ENCODE measurements around the gene CD48.

CD48 gene

GRCh38 chr1:160685266-160685665 lies 26.4 kb downstream of the CD48 start:
- H3K27ac ChIP-seq: peak overlapping the region in 3 of 21 experiments; percentile 32 to 79 (median 41)
- H3K4me3 ChIP-seq: no peak overlapping the region

- Histone ChIP-seq H3K27ac (peak overlapping the region in 11 of 21 experiments; percentile 3 to 79 (median 22)), H3K4me3 (no peak overlapping the region)
Observed at GRCh38 chr1:160682983-160683865, 28.4 kb downstream of the CD48 start.

GRCh38 chr1:160681891-160682140 lies 29.8 kb downstream of the CD48 start:
- Histone ChIP-seq H3K4me3 (no peak overlapping the region), H3K27ac (peak overlapping the region in 1 of 21 experiments; percentile 79)

- peak overlapping the region in 1 of 21 experiments; percentile 79 for H3K27ac ChIP-seq
- H3K4me3 ChIP-seq: no peak overlapping the region
Observed at GRCh38 chr1:160681066-160681890, 30.3 kb downstream of the CD48 start.

- H3K27ac ChIP-seq: no peak overlapping the region
Observed at GRCh38 chr1:160680399-160680798, 31.2 kb downstream of the CD48 start.

GRCh38 chr1:160679893-160680292 lies 31.7 kb downstream of the CD48 start:
- no peak overlapping the region for H3K4me3 ChIP-seq

More at GRCh38 chr1:160680399-160680798, 31.2 kb downstream of the CD48 start:
- no peak overlapping the region for H3K4me3 ChIP-seq

GRCh38 chr1:160676869-160677597 lies 34.6 kb downstream of the CD48 start:
- Histone ChIP-seq H3K27ac (no peak overlapping the region), H3K4me3 (no peak overlapping the region)

More at GRCh38 chr1:160679893-160680292, 31.7 kb downstream of the CD48 start:
- H3K27ac ChIP-seq: no peak overlapping the region

GRCh38 chr1:160675641-160676410 lies 35.8 kb downstream of the CD48 start:
- Histone ChIP-seq H3K4me3 (no peak overlapping the region), H3K27ac (peak overlapping the region in 4 of 21 experiments; percentile 12 to 79 (median 42))

- H3K27ac ChIP-seq: peak overlapping the region in 2 of 21 experiments; percentile 17 to 79
Observed at GRCh38 chr1:160674415-160674814, 37.2 kb downstream of the CD48 start.

GRCh38 chr1:160672789-160673695 lies 38.6 kb downstream of the CD48 start:
- no peak overlapping the region for H3K4me3 ChIP-seq
- H3K27ac ChIP-seq: peak overlapping the region in 5 of 21 experiments; percentile 22 to 79 (median 39)

More at GRCh38 chr1:160674415-160674814, 37.2 kb downstream of the CD48 start:
- no peak overlapping the region for H3K4me3 ChIP-seq

- Histone ChIP-seq H3K4me3 (no peak overlapping the region), H3K27ac (peak overlapping the region in 2 of 21 experiments; percentile 49 to 79)
Observed at GRCh38 chr1:160671603-160672517, 39.8 kb downstream of the CD48 start.

- H3K4me3 ChIP-seq: no peak overlapping the region
- no peak overlapping the region for H3K27ac ChIP-seq
Observed at GRCh38 chr1:160670701-160671100, 40.9 kb downstream of the CD48 start.

- Histone ChIP-seq H3K4me3 (no peak overlapping the region), H3K27ac (no peak overlapping the region)
Observed at GRCh38 chr1:160669802-160670201, 41.8 kb downstream of the CD48 start.

- Histone ChIP-seq H3K4me3 (no peak overlapping the region), H3K27ac (no peak overlapping the region)
Observed at GRCh38 chr1:160669276-160669675, 42.3 kb downstream of the CD48 start.

- Histone ChIP-seq H3K27ac (no peak overlapping the region), H3K4me3 (no peak overlapping the region)
Observed at GRCh38 chr1:160667896-160668295, 43.7 kb downstream of the CD48 start.

GRCh38 chr1:160666079-160666442 lies 45.6 kb downstream of the CD48 start:
- Histone ChIP-seq H3K27ac (peak overlapping the region in 18 of 21 experiments; percentile 25 to 85 (median 64)), H3K4me3 (no peak overlapping the region)
